Effector memory CD4-positive, alpha-beta T cell (primary cell): ENCODE data around the gene FCGR3B.
"Not testable (repeated sequence)": the region's sequence is repeated elsewhere in the genome, so short reads cannot be mapped to it uniquely, and the experiment has no call there.

Experiments
- DNase-seq, 3 donors: peaks; one replicate each; pipeline ENCODE4 v3.0.0-alpha.2; 2020
- H3K27ac ChIP-seq: 2 replicates; pipeline ENCODE4 v1.7.0; 2013; ENCODE audit warnings: mild to moderate bottlenecking, low read length, moderate library complexity; ENCODE audit not compliant: insufficient read depth, poor library complexity, severe bottlenecking
- H3K27me3 ChIP-seq: replicated peaks from 2 replicates; pipeline ENCODE4 v1.7.0; 2013; ENCODE audit warnings: mild to moderate bottlenecking, low read length; ENCODE audit not compliant: insufficient read depth, control insufficient read depth, poor library complexity, severe bottlenecking
- H3K36me3 ChIP-seq: 2 replicates; pipeline ENCODE4 v1.7.0; 2013; ENCODE audit warnings: mild to moderate bottlenecking, low read length, moderate library complexity; ENCODE audit not compliant: control insufficient read depth, insufficient read depth
- H3K4me1 ChIP-seq: 2 replicates; pipeline ENCODE4 v1.7.0; 2013; ENCODE audit warnings: low read length, mild to moderate bottlenecking; ENCODE audit not compliant: control insufficient read depth, insufficient read depth, poor library complexity, severe bottlenecking
- H3K4me3 ChIP-seq: 2 replicates; pipeline ENCODE4 v1.7.0; 2013; ENCODE audit warnings: low read length, low read depth, mild to moderate bottlenecking; ENCODE audit not compliant: insufficient read depth, poor library complexity, severe bottlenecking
- H3K9me3 ChIP-seq: 2 replicates; pipeline ENCODE4 v1.7.0; 2013; ENCODE audit warnings: mild to moderate bottlenecking, low read length, moderate library complexity; ENCODE audit not compliant: control insufficient read depth

FCGR3B gene

GRCh38 chr1:161662684-161663339 lies 31.8 kb upstream of the FCGR3B start, which contains the start of gene FCGR2B:
FCGR2B (plus strand) TSS chr1:161663143; CDS start chr1:161663242, 99 bp downstream.
- H3K9me3 ChIP-seq, DNase-seq, H3K27me3 ChIP-seq, H3K4me3 ChIP-seq, H3K4me1 ChIP-seq, H3K27ac ChIP-seq, H3K36me3 ChIP-seq: not testable (repeated sequence)

DNA sequence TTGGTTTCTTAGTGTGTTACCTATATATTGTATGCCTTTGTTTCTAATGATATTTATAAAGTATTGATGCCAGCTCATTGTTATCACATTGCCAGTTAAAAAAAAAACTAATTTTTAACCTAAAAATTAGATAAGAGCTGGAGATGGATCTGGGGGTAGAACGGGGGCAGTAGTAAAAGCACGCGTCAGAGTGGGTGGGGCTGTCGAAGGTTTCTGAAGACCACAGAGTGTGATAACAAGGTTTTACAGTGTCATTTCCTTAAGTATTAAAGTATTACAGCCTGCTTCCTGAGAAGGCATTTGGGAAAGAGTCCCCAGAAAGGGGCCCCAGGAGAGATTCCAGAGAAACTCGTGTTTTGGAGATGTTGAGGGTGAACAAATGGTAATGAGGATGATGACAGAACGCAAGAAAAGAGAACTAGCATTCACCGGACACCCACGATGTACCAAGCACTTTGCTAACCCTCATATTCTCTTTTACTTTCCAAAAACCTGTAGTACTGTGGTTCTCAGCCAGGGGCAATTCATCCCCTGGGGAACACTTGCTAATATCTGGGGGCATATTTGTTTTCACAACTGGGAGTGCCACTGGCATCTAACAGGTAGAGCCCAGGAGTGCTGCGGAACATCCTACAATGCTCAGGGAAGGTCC lies 30.8 kb upstream of the FCGR3B start:
- H3K9me3 ChIP-seq, H3K4me1 ChIP-seq, H3K27me3 ChIP-seq, DNase-seq, H3K27ac ChIP-seq, H3K36me3 ChIP-seq, H3K4me3 ChIP-seq: not testable (repeated sequence)

GRCh38 chr1:161658524-161658923 lies 27.5 kb upstream of the FCGR3B start:
- H3K27me3 ChIP-seq, H3K36me3 ChIP-seq, H3K27ac ChIP-seq, H3K4me3 ChIP-seq, H3K4me1 ChIP-seq, H3K9me3 ChIP-seq, DNase-seq: not testable (repeated sequence)

- H3K27me3 ChIP-seq, H3K9me3 ChIP-seq, H3K36me3 ChIP-seq, DNase-seq, H3K4me3 ChIP-seq, H3K27ac ChIP-seq, H3K4me1 ChIP-seq: not testable (repeated sequence)
Observed at GRCh38 chr1:161653971-161654370, 23.0 kb upstream of the FCGR3B start.

DNA sequence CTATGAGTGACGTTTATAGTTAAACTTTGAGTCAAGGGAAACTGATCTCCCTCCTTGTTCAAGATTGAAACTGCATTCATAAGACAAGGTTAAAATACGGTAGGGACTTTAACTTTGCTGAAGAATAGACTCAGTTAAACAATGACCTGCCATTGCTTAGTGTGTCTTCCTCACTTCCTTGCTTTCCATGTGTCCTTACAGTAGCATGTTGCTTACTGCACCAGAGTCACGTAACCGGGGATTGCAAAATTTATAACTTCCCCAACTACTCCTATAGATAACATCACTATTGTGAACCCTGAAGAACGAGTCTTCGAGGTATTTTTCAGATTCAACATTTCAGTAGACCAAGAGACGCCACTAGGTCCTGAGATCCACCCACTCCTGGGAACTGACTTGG lies 22.6 kb upstream of the FCGR3B start:
- H3K36me3 ChIP-seq, DNase-seq, H3K9me3 ChIP-seq, H3K27me3 ChIP-seq, H3K4me3 ChIP-seq, H3K27ac ChIP-seq, H3K4me1 ChIP-seq: not testable (repeated sequence)

GRCh38 chr1:161647507-161648360 lies 16.8 kb upstream of the FCGR3B start:
- H3K27me3 ChIP-seq, H3K4me1 ChIP-seq, H3K9me3 ChIP-seq, H3K27ac ChIP-seq, H3K36me3 ChIP-seq, DNase-seq, H3K4me3 ChIP-seq: not testable (repeated sequence)

GRCh38 chr1:161644855-161645254 lies 13.9 kb upstream of the FCGR3B start:
- not testable (repeated sequence) for H3K27ac ChIP-seq, H3K4me3 ChIP-seq, H3K4me1 ChIP-seq, H3K36me3 ChIP-seq, H3K27me3 ChIP-seq, DNase-seq, H3K9me3 ChIP-seq

- H3K27me3 ChIP-seq, H3K27ac ChIP-seq, H3K36me3 ChIP-seq, H3K4me1 ChIP-seq, H3K9me3 ChIP-seq, DNase-seq, H3K4me3 ChIP-seq: not testable (repeated sequence)
Observed at GRCh38 chr1:161643481-161644208, 12.7 kb upstream of the FCGR3B start.

DNA sequence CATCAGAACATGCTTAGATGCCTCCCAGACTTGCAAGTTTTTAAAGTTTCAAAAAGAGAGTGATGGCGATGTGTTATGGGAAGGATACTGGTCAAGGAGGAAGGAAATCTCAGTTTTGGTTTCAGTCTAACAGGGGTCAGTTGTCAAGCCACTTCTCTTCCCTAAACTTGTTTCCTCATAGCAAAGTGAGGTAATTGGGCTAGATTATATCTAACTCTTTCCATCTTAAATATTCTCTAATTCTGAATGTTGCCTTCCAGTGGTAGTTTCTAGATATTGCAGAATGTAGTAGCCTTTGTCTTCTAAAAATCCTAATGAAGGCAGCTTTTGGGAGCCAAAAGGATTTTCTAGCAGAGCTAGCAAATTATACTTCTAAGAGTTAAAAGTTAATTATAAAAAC lies 11.7 kb upstream of the FCGR3B start:
- not testable (repeated sequence) for DNase-seq, H3K9me3 ChIP-seq, H3K4me3 ChIP-seq, H3K36me3 ChIP-seq, H3K4me1 ChIP-seq, H3K27ac ChIP-seq, H3K27me3 ChIP-seq
